ENCODE measurements around the gene ESRRB.

The ESRRB gene

GRCh38 chr14:76456200-76456599 lies 80.3 kb downstream of the ESRRB start:
- DNase-seq (ENCODE audit: low read depth): peak; percentile 42
- TF ChIP-seq CTCF (conservative IDR thresholded peaks at IDR 0.05; ENCODE audit: control insufficient read depth, insufficient read depth, low read depth, low read length): peak; percentile 54
- H3K4me3 ChIP-seq (ENCODE audit: control insufficient read depth, low read depth, low read length): no peak overlapping the region

- no peak for TF ChIP-seq CTCF (conservative IDR thresholded peaks at IDR 0.05; ENCODE audit: control insufficient read depth, insufficient read depth, low read depth, low read length)
- no peak overlapping the region for H3K4me3 ChIP-seq (ENCODE audit: control insufficient read depth, low read depth, low read length)
Measured at GRCh38 chr14:76456891-76457586, 81.1 kb downstream of the ESRRB start.

GRCh38 chr14:76457841-76458240 lies 81.9 kb downstream of the ESRRB start:
- no peak for TF ChIP-seq CTCF (conservative IDR thresholded peaks at IDR 0.05; ENCODE audit: control insufficient read depth, insufficient read depth, low read depth, low read length)
- no peak for DNase-seq (ENCODE audit: low read depth)
- no peak overlapping the region for H3K4me3 ChIP-seq (ENCODE audit: control insufficient read depth, low read depth, low read length)

More at GRCh38 chr14:76456891-76457586, 81.1 kb downstream of the ESRRB start:
- no peak for DNase-seq (ENCODE audit: low read depth)

GRCh38 chr14:76461886-76462285 lies 85.9 kb downstream of the ESRRB start:
- no peak overlapping the region for H3K4me3 ChIP-seq (ENCODE audit: control insufficient read depth, low read depth, low read length)
- DNase-seq (ENCODE audit: low read depth): no peak
- TF ChIP-seq CTCF (conservative IDR thresholded peaks at IDR 0.05; ENCODE audit: control insufficient read depth, insufficient read depth, low read depth, low read length): no peak

GRCh38 chr14:76462330-76462729 lies 86.4 kb downstream of the ESRRB start:
- TF ChIP-seq CTCF (conservative IDR thresholded peaks at IDR 0.05; ENCODE audit: control insufficient read depth, insufficient read depth, low read depth, low read length): no peak
- DNase-seq (ENCODE audit: low read depth): no peak
- H3K4me3 ChIP-seq (ENCODE audit: control insufficient read depth, low read depth, low read length): no peak overlapping the region

- no peak for TF ChIP-seq CTCF (conservative IDR thresholded peaks at IDR 0.05; ENCODE audit: control insufficient read depth, insufficient read depth, low read depth, low read length)
- H3K4me3 ChIP-seq (ENCODE audit: control insufficient read depth, low read depth, low read length): no peak overlapping the region
- no peak for DNase-seq (ENCODE audit: low read depth)
Measured at GRCh38 chr14:76463105-76463504, 87.2 kb downstream of the ESRRB start.

Data from fibroblast of mammary gland (primary cell).